Astrocyte (in vitro differentiated cells and primary cell): Measurements from ENCODE around the gene FAM168A. TPM values are rescaled to one million over a fixed set of nuclear protein-coding genes. Genes with fewer than 3 reads are reported as not detected.

Source experiments
- DNase-seq: peaks from one replicate; pipeline ENCODE4 v3.0.0-alpha.2; 2010; ENCODE audit warnings: low read depth
- FAIRE-seq: peaks from 2 replicates; lab custom pipeline; 2011; peaks lifted over from hg19 to GRCh38; lab: Jason Lieb, UNC
- H2AFZ ChIP-seq: 2 replicates; pipeline ENCODE4 v1.6.0; 2012; ENCODE audit warnings: low read depth, low read length, inconsistent platforms
- H3K27ac ChIP-seq: 2 replicates; pipeline ENCODE4 v1.5.1; 2011; ENCODE audit warnings: low read depth, low read length, inconsistent platforms
- H3K27me3 ChIP-seq: 2 replicates; pipeline ENCODE4 v1.6.0; 2011; ENCODE audit warnings: low read length, inconsistent platforms; ENCODE audit not compliant: insufficient read depth
- H3K36me3 ChIP-seq: 2 replicates; pipeline ENCODE4 v1.5.1; 2011; ENCODE audit warnings: low read length, inconsistent platforms; ENCODE audit not compliant: insufficient read depth
- H3K4me1 ChIP-seq: 2 replicates; pipeline ENCODE4 v1.5.1; 2011; ENCODE audit warnings: low read length, inconsistent platforms; ENCODE audit not compliant: insufficient read depth
- H3K4me2 ChIP-seq: 2 replicates; pipeline ENCODE4 v1.6.0; 2012; ENCODE audit warnings: low read length, inconsistent platforms
- H3K4me3 ChIP-seq: 2 replicates; pipeline ENCODE4 v1.5.1; 2011; ENCODE audit warnings: low read depth, mild to moderate bottlenecking, low read length, inconsistent platforms; ENCODE audit not compliant: insufficient read depth
- H3K79me2 ChIP-seq: 2 replicates; pipeline ENCODE4 v1.6.0; 2012; ENCODE audit warnings: mild to moderate bottlenecking, low read length, inconsistent platforms; ENCODE audit not compliant: insufficient read depth
- H3K9ac ChIP-seq: 2 replicates; pipeline ENCODE4 v1.6.0; 2012; ENCODE audit warnings: mild to moderate bottlenecking, low read length, inconsistent platforms
- H3K9me3 ChIP-seq: 2 replicates; pipeline ENCODE4 v1.5.1; 2012; ENCODE audit warnings: low read depth, mild to moderate bottlenecking, low read length, inconsistent platforms; ENCODE audit not compliant: insufficient read depth
- H4K20me1 ChIP-seq: 2 replicates; pipeline ENCODE4 v1.6.0; 2012; ENCODE audit warnings: low read length, inconsistent platforms; ENCODE audit not compliant: insufficient read depth
- H3K27ac Mint-ChIP-seq: one replicate; pipeline ENCODE4 v1.8.0; 2021; ENCODE audit warnings: mild to moderate bottlenecking, mixed read lengths; ENCODE audit not compliant: unreplicated experiment
- H3K27me3 Mint-ChIP-seq: one replicate; pipeline ENCODE4 v1.8.0; 2021; ENCODE audit warnings: low read depth, mixed read lengths; ENCODE audit not compliant: unreplicated experiment
- H3K36me3 Mint-ChIP-seq: one replicate; pipeline ENCODE4 v1.8.0; 2021; ENCODE audit warnings: low read depth, mixed read lengths; ENCODE audit not compliant: unreplicated experiment
- H3K4me1 Mint-ChIP-seq: one replicate; pipeline ENCODE4 v1.8.0; 2021; ENCODE audit warnings: low read depth, mixed read lengths; ENCODE audit not compliant: unreplicated experiment
- H3K4me3 Mint-ChIP-seq: one replicate; pipeline ENCODE4 v1.8.0; 2021; ENCODE audit warnings: mild to moderate bottlenecking, moderate library complexity, mixed read lengths; ENCODE audit not compliant: unreplicated experiment
- H3K9me3 Mint-ChIP-seq: one replicate; pipeline ENCODE4 v1.8.0; 2021; ENCODE audit warnings: mild to moderate bottlenecking, mixed read lengths; ENCODE audit not compliant: unreplicated experiment
- EZH2 ChIP-seq: IDR thresholded peaks from 2 replicates; pipeline ENCODE4 v1.6.1; 2012; ENCODE audit warnings: mild to moderate bottlenecking, low read length, inconsistent platforms; ENCODE audit not compliant: insufficient read depth
- total RNA-seq: library from RNA; stranded (reverse); gene quantifications from 2 replicates; pipeline ENCODE4 v1.2.1, GENCODE V29; 2021
- TF ChIP-seq, protein P1 (sequence below): IDR thresholded peaks from 2 replicates; pipeline ENCODE4 v1.5.1; 2011; ENCODE audit warnings: low read depth, mild to moderate bottlenecking, inconsistent platforms, low read length, moderate library complexity; ENCODE audit not compliant: insufficient read depth

Gene FAM168A
- total RNA-seq, 1 donor from 2014 or later, result 44.8 TPM

GRCh38 chr11:73394416-73395296, 203.3 kb downstream of the FAM168A start:
- H3K27me3 Mint-ChIP-seq, result no peaks in the 10 kb centered on the region
- H3K9ac ChIP-seq, result no peak overlapping the region
- H3K4me3 Mint-ChIP-seq, result no peak overlapping the region
- TF ChIP-seq, protein P1, sequence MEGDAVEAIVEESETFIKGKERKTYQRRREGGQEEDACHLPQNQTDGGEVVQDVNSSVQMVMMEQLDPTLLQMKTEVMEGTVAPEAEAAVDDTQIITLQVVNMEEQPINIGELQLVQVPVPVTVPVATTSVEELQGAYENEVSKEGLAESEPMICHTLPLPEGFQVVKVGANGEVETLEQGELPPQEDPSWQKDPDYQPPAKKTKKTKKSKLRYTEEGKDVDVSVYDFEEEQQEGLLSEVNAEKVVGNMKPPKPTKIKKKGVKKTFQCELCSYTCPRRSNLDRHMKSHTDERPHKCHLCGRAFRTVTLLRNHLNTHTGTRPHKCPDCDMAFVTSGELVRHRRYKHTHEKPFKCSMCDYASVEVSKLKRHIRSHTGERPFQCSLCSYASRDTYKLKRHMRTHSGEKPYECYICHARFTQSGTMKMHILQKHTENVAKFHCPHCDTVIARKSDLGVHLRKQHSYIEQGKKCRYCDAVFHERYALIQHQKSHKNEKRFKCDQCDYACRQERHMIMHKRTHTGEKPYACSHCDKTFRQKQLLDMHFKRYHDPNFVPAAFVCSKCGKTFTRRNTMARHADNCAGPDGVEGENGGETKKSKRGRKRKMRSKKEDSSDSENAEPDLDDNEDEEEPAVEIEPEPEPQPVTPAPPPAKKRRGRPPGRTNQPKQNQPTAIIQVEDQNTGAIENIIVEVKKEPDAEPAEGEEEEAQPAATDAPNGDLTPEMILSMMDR, result no peak
- H3K36me3 Mint-ChIP-seq, result peaks cover 5% of the 10 kb centered on the region
- H3K9me3 ChIP-seq, result no peaks in the 10 kb centered on the region
- H3K27ac Mint-ChIP-seq, result no peak overlapping the region
- no peak for FAIRE-seq
- H3K4me1 Mint-ChIP-seq, result peaks cover 12% of the 10 kb centered on the region
- H3K4me2 ChIP-seq, result no peak overlapping the region
- peaks cover 11% of the 10 kb centered on the region for H3K79me2 ChIP-seq
- H3K4me3 ChIP-seq, result no peak overlapping the region
- H4K20me1 ChIP-seq, result peaks cover 25% of the 10 kb centered on the region
- no peaks in the 10 kb centered on the region for H3K27me3 ChIP-seq
- DNase-seq, result no peak
- H3K36me3 ChIP-seq, result no peaks in the 10 kb centered on the region
- H3K9me3 Mint-ChIP-seq, result peaks cover 2% of the 10 kb centered on the region
- no peak overlapping the region for H3K27ac ChIP-seq
- H2AFZ ChIP-seq, result no peak overlapping the region
- H3K4me1 ChIP-seq, result peaks cover 20% of the 10 kb centered on the region

- peaks cover 7% of the 10 kb centered on the region for H3K36me3 Mint-ChIP-seq
- H3K79me2 ChIP-seq, result peaks cover 15% of the 10 kb centered on the region
These were observed 204.2 kb downstream of the FAM168A start for GRCh38 chr11:73393479-73394415.

More at GRCh38 chr11:73393479-73394415, 204.2 kb downstream of the FAM168A start:
- H3K27me3 ChIP-seq, result no peaks in the 10 kb centered on the region
- FAIRE-seq (peak; percentile 23), DNase-seq (peak; percentile 58)
- no peak for TF ChIP-seq EZH2
- TF ChIP-seq, protein P1, result peak; percentile 85
- peaks cover 16% of the 10 kb centered on the region for H3K4me1 ChIP-seq
- H3K27ac ChIP-seq, result no peak overlapping the region
- H3K27ac Mint-ChIP-seq, result no peak overlapping the region
- no peaks in the 10 kb centered on the region for H3K36me3 ChIP-seq
- H3K9me3 Mint-ChIP-seq, result peaks cover 5% of the 10 kb centered on the region
- no peak overlapping the region for H3K4me3 Mint-ChIP-seq
- H4K20me1 ChIP-seq, result peaks cover 31% of the 10 kb centered on the region
- H3K4me1 Mint-ChIP-seq, result peaks cover 4% of the 10 kb centered on the region
- H3K4me3 ChIP-seq, result no peak overlapping the region
- H2AFZ ChIP-seq, result no peak overlapping the region
- peak overlapping the region; percentile 30 for H3K4me2 ChIP-seq
- no peaks in the 10 kb centered on the region for H3K27me3 Mint-ChIP-seq
- no peaks in the 10 kb centered on the region for H3K9me3 ChIP-seq
- H3K9ac ChIP-seq, result peak overlapping the region; percentile 33
